T-helper 1 cell treated with Interleukin-12 subunit alpha and Interleukin-12 subunit beta and Interleukin-4 antibody, amounts not matched to agents 30 μg/mL and 1 μg/mL, for 36 hours (primary cell): ENCODE measurements around the gene IQCK.

Experiments used
- H3K27ac Mint-ChIP-seq: one replicate; pipeline ENCODE4 v1.8.0; 2021; ENCODE audit warnings: mild to moderate bottlenecking, mixed read lengths
- H3K27me3 Mint-ChIP-seq: one replicate; pipeline ENCODE4 v1.8.0; 2021; ENCODE audit warnings: low read depth, mixed read lengths
- H3K36me3 Mint-ChIP-seq: one replicate; pipeline ENCODE4 v1.8.0; 2021; ENCODE audit warnings: low read depth, mixed read lengths
- H3K4me1 Mint-ChIP-seq: one replicate; pipeline ENCODE4 v1.8.0; 2021; ENCODE audit warnings: low read depth, mixed read lengths
- H3K4me3 Mint-ChIP-seq: one replicate; pipeline ENCODE4 v1.8.0; 2021; ENCODE audit warnings: mild to moderate bottlenecking, moderate library complexity, mixed read lengths
- H3K9me3 Mint-ChIP-seq: one replicate; pipeline ENCODE4 v1.8.0; 2021; ENCODE audit warnings: mixed read lengths

Gene IQCK

GRCh38 chr16:19751478-19752385 is 33.7 kb downstream of the IQCK start:
- Mint-ChIP-seq H3K27me3 (peaks cover 3% of the 10 kb centered on the region), H3K36me3 (no peaks in the 10 kb centered on the region), H3K4me3 (no peak overlapping the region), H3K9me3 (no peaks in the 10 kb centered on the region), H3K4me1 (no peaks in the 10 kb centered on the region), H3K27ac (no peak overlapping the region)

GRCh38 chr16:19753815-19754643 is 36.0 kb downstream of the IQCK start:
- H3K27ac Mint-ChIP-seq = no peak overlapping the region
- H3K4me1 Mint-ChIP-seq = no peaks in the 10 kb centered on the region
- no peak overlapping the region for H3K4me3 Mint-ChIP-seq
- H3K9me3 Mint-ChIP-seq = no peaks in the 10 kb centered on the region
- H3K27me3 Mint-ChIP-seq = no peaks in the 10 kb centered on the region
- H3K36me3 Mint-ChIP-seq = no peaks in the 10 kb centered on the region

- Mint-ChIP-seq H3K9me3 (no peaks in the 10 kb centered on the region), H3K4me3 (no peak overlapping the region), H3K27ac (no peak overlapping the region), H3K27me3 (no peaks in the 10 kb centered on the region), H3K36me3 (no peaks in the 10 kb centered on the region), H3K4me1 (no peaks in the 10 kb centered on the region)
Observed at GRCh38 chr16:19754644-19755036, 36.6 kb downstream of the IQCK start.

- Mint-ChIP-seq H3K9me3 (no peaks in the 10 kb centered on the region), H3K4me1 (no peaks in the 10 kb centered on the region), H3K4me3 (no peak overlapping the region), H3K36me3 (no peaks in the 10 kb centered on the region), H3K27ac (no peak overlapping the region), H3K27me3 (no peaks in the 10 kb centered on the region)
Observed at GRCh38 chr16:19755268-19755667, 37.2 kb downstream of the IQCK start.

- Mint-ChIP-seq H3K36me3 (no peaks in the 10 kb centered on the region), H3K27ac (no peak overlapping the region), H3K27me3 (no peaks in the 10 kb centered on the region), H3K4me1 (no peaks in the 10 kb centered on the region), H3K4me3 (no peak overlapping the region), H3K9me3 (no peaks in the 10 kb centered on the region)
Observed at GRCh38 chr16:19757026-19757425, 39.0 kb downstream of the IQCK start.

GRCh38 chr16:19757762-19758595 is 39.9 kb downstream of the IQCK start:
- H3K27me3 Mint-ChIP-seq = no peaks in the 10 kb centered on the region

GRCh38 chr16:19760356-19761060 is 42.4 kb downstream of the IQCK start:
- no peaks in the 10 kb centered on the region for H3K36me3 Mint-ChIP-seq
- no peak overlapping the region for H3K4me3 Mint-ChIP-seq
- no peak overlapping the region for H3K27ac Mint-ChIP-seq
- no peaks in the 10 kb centered on the region for H3K27me3 Mint-ChIP-seq
- H3K9me3 Mint-ChIP-seq = no peaks in the 10 kb centered on the region
- H3K4me1 Mint-ChIP-seq = no peaks in the 10 kb centered on the region

More at GRCh38 chr16:19757762-19758595, 39.9 kb downstream of the IQCK start:
- H3K9me3 Mint-ChIP-seq = no peaks in the 10 kb centered on the region
- H3K4me3 Mint-ChIP-seq = no peak overlapping the region
- H3K27ac Mint-ChIP-seq = no peak overlapping the region
- H3K4me1 Mint-ChIP-seq = no peaks in the 10 kb centered on the region
- H3K36me3 Mint-ChIP-seq = no peaks in the 10 kb centered on the region

- no peak overlapping the region for H3K4me3 Mint-ChIP-seq
- H3K36me3 Mint-ChIP-seq = no peaks in the 10 kb centered on the region
Observed at GRCh38 chr16:19765860-19766553, 47.9 kb downstream of the IQCK start.

GRCh38 chr16:19766554-19766884 is 48.4 kb downstream of the IQCK start:
- Mint-ChIP-seq H3K27ac (no peak overlapping the region), H3K4me3 (no peak overlapping the region), H3K36me3 (no peaks in the 10 kb centered on the region), H3K4me1 (no peaks in the 10 kb centered on the region), H3K27me3 (peaks cover 6% of the 10 kb centered on the region), H3K9me3 (peaks cover 8% of the 10 kb centered on the region)

More at GRCh38 chr16:19765860-19766553, 47.9 kb downstream of the IQCK start:
- Mint-ChIP-seq H3K4me1 (no peaks in the 10 kb centered on the region), H3K27ac (no peak overlapping the region), H3K27me3 (peaks cover 6% of the 10 kb centered on the region), H3K9me3 (peaks cover 8% of the 10 kb centered on the region)

- Mint-ChIP-seq H3K27me3 (peaks cover 6% of the 10 kb centered on the region), H3K27ac (no peak overlapping the region), H3K4me1 (no peaks in the 10 kb centered on the region), H3K36me3 (no peaks in the 10 kb centered on the region), H3K4me3 (no peak overlapping the region), H3K9me3 (peaks cover 8% of the 10 kb centered on the region)
Observed at GRCh38 chr16:19766988-19767387, 48.9 kb downstream of the IQCK start.

- Mint-ChIP-seq H3K27me3 (peaks cover 6% of the 10 kb centered on the region), H3K4me3 (no peak overlapping the region), H3K27ac (no peak overlapping the region), H3K9me3 (peaks cover 8% of the 10 kb centered on the region), H3K4me1 (no peaks in the 10 kb centered on the region), H3K36me3 (no peaks in the 10 kb centered on the region)
Observed at GRCh38 chr16:19767497-19767896, 49.4 kb downstream of the IQCK start.

GRCh38 chr16:19769239-19769638 is 51.2 kb downstream of the IQCK start:
- Mint-ChIP-seq H3K4me1 (no peaks in the 10 kb centered on the region), H3K36me3 (no peaks in the 10 kb centered on the region), H3K27me3 (peaks cover 6% of the 10 kb centered on the region), H3K27ac (no peak overlapping the region), H3K9me3 (peaks cover 8% of the 10 kb centered on the region), H3K4me3 (no peak overlapping the region)

GRCh38 chr16:19771040-19771439 is 53.0 kb downstream of the IQCK start:
- Mint-ChIP-seq H3K9me3 (peaks cover 8% of the 10 kb centered on the region), H3K27me3 (peaks cover 6% of the 10 kb centered on the region), H3K4me3 (no peak overlapping the region), H3K27ac (no peak overlapping the region), H3K4me1 (no peaks in the 10 kb centered on the region), H3K36me3 (no peaks in the 10 kb centered on the region)
